ENCODE data around the gene ATP1A3.

ATP1A3 gene

DNA sequence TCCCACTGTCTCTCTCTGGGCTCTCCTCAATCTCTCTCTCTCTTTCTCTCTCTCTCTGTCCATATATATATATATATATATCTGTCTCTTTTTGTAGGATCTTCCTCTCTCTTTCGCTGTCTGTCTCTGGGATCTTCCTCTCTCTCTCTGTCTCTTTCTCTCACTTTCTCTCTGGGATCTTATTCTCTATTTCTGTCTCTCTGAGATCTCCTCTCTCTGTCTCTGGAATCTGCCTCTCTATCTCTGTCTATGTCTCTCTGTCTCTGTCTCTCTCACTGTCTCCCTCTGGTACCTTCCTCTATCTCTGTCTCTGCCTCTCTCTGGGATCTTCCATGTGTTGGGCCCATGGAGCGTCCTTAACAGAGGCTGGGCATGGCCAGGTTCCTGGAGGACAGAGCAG lies 3.4 kb downstream of the ATP1A3 start:
- DNase-seq (ENCODE audit: low read depth): no peak
- no peak overlapping the region for H3K4me3 ChIP-seq (ENCODE audit: low read depth, low read length)

DNA sequence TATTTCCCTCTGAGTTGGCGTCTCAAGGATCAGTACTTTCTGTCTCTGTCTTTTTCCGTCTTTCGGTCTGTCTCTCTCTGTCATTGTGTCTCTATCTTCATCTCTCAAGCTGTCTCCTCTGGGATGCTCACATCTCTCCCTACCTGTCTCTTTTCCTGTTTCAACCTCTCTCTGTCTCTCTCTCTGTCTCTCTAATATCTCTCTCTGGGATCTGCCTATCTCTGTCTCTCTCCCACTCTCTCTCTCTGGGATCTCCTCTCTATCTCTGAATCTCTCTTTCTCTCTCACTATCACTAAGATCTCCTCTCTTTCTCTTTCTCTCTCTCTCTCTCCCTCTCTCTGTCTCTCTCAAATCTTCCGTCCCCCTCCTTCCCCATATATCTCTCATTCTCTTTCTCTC lies 4.0 kb downstream of the ATP1A3 start:
- DNase-seq (ENCODE audit: low read depth): no peak
- no peak overlapping the region for H3K4me3 ChIP-seq (ENCODE audit: low read depth, low read length)

DNA sequence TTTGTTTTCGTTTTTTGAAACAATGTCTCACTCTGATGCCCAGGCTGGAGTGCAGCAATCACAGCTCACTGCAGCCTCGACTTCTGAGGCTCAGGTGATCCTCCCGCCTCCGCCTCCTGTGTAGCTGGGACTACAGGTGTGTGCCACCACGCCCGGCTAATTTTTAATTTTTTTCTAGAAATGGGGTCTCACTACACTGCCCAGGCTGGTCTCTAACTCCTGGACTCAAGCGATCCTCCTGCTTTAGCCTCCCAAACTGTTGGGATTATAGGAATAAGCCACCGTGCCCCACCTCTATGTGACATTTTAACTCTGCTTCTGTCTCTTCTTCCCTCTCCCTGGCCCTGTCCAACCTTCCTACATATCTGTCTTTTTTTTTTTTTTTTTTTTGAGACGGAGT lies 5.1 kb downstream of the ATP1A3 start:
- H3K4me3 ChIP-seq (ENCODE audit: low read depth, low read length): no peak overlapping the region
- no peak for DNase-seq (ENCODE audit: low read depth)

DNA sequence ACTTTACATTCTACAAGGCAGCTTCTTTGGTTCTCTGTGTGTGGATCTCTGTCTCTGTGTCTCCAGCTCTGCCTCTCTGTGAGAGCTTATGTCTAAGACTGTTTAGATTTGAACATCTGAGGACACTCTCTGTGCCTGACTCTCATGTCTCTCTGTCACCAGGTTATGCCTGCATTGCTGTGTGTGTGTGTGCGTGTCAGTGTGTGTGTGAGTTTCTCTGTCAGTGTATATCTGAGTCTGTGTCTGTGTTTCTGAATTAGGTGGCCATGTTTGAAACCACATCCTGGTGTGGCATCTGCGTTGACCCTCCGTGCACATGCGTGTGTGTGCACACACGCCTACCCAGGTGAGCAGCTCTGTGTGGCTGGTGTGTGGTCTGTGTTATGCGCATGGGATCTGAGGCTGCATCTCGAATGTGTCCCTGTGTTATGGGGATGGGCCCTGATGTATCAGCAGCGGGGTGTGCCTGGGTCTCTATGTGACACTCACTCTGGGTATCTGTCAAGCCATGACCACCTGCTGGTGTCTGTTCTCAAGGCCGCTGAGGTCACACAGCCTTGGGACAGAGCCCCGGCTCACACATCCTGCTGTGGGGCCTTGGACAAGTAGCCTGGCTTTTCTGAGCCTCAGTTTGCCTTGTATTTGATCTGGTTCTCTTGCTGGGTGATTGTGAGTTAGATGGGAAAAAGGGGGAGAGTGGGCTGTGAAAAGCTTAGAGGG lies 6.7 kb downstream of the ATP1A3 start:
- no peak overlapping the region for H3K4me3 ChIP-seq (ENCODE audit: low read depth, low read length)
- DNase-seq (ENCODE audit: low read depth): no peak

DNA sequence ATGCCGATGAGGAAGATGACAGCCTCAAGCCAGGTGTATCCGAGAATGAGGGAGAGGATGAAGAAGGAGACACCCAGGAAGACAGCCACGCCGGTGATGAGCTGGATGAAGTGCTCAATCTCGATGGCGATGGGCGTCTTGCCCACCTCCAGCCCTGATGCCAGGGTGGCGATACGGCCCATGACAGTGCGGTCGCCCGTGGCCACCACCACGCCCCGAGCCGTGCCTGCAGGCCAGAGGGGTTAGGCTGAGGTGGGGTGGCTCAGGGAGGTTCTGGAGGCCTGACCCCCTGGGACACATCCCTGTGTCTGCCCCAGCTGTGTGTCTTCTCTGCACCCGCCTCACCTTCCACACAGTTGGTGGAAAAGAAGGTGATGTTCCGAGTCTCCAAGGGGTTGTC lies 9.1 kb downstream of the ATP1A3 start:
- H3K4me3 ChIP-seq (ENCODE audit: low read depth, low read length): no peak overlapping the region
- DNase-seq (ENCODE audit: low read depth): no peak

DNA sequence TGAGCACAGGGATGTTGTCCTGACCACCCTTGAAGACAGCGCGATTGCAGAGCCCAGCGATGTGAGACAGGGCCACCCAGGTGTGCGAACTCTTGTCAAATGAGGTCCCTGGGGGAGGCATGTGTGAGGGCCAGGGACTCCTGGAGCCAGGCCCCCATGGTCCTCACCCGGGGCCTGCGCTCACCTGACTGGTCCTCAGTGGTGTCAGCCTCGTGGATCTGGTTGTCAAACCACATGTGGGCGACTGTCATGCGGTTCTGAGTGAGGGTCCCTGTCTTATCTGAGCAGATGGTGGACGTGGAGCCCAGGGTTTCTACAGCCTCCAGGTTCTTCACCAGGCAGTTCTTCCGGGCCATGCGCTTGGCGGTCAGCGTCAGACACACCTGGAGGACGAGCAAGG lies 12.3 kb downstream of the ATP1A3 start:
- no peak for DNase-seq (ENCODE audit: low read depth)

DNA sequence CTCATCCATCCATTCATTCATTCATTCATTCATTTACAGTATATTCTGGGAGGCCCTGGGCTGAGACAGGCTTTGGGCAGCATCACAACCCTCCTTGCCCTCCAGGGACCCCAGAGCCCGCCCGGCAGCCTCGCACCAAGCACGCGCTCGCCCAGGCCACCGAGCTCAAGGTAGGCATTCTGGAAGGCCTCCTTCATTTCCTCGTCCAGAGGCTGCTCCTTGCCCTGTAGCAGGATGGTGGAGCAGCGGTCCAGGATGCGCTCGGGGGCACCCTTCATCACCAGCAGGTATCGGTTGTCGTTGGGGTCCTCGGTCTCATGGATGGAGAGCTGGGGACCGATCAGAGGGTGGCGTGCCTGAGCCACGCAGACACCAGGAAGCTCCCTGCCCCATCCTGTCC lies 15.6 kb downstream of the ATP1A3 start:
- H3K4me3 ChIP-seq (ENCODE audit: low read depth, low read length): no peak overlapping the region
- DNase-seq (ENCODE audit: low read depth): no peak

More for the DNA sequence above, 12.3 kb downstream of the ATP1A3 start:
- no peak overlapping the region for H3K4me3 ChIP-seq (ENCODE audit: low read depth, low read length)

DNA sequence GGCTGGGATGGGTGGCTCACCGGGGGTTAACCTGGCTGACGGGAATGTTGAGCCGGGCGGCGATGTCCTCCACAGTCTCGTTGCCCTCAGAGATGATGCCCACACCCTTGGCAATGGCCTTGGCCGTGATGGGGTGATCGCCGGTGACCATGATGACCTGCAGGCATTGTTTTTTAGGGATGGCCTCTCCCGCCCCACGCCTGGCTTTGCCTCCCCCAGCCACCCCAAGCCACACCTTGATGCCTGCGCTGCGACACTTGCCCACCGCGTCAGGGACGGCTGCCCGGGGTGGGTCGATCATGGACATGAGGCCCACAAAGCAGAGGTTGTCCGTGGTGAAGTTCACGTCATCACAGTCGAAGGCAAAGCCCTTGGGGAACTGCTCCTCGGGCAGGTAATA lies 16.1 kb downstream of the ATP1A3 start:
- DNase-seq (ENCODE audit: low read depth): no peak
- no peak overlapping the region for H3K4me3 ChIP-seq (ENCODE audit: low read depth, low read length)

DNA sequence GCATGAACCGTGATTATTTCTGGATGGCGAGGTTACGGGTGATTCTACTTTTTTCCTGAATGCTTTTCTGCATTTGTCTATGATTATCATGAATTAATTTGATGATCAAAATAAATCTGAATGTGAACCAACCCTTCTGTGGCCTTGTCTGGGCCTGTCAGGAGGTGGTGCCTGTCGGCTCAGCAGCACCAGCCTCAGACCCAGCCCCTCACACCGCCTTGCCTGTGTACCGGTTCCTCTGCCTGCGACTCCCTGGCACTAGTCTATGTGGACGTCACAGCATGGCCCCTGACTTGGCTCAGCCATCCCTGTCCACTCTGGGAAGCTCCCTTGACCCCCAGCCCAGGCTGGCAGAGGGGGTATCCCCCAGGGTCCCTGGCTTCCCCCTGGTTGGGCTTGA lies 19.4 kb downstream of the ATP1A3 start:
- no peak overlapping the region for H3K4me3 ChIP-seq (ENCODE audit: low read depth, low read length)
- no peak for DNase-seq (ENCODE audit: low read depth)

DNA sequence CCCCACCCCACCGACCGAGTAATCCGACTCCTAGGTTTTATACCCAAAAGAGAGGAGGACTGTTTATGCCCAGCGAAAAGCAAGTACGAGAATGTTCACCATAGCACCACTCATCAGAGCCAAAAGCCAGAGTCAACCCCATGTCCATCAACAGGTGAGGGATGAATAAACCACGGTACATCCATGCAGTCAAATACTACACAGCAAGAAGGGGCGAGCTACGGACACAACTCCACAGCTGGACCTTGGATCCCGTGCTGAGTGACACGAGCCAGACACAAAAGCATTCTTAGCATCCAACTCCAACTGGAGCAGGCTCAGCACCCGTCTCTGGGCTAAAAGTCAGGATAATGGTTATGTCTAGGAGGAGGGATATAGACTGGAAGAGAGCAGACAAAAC lies 22.7 kb downstream of the ATP1A3 start:
- DNase-seq (ENCODE audit: low read depth): no peak

DNA sequence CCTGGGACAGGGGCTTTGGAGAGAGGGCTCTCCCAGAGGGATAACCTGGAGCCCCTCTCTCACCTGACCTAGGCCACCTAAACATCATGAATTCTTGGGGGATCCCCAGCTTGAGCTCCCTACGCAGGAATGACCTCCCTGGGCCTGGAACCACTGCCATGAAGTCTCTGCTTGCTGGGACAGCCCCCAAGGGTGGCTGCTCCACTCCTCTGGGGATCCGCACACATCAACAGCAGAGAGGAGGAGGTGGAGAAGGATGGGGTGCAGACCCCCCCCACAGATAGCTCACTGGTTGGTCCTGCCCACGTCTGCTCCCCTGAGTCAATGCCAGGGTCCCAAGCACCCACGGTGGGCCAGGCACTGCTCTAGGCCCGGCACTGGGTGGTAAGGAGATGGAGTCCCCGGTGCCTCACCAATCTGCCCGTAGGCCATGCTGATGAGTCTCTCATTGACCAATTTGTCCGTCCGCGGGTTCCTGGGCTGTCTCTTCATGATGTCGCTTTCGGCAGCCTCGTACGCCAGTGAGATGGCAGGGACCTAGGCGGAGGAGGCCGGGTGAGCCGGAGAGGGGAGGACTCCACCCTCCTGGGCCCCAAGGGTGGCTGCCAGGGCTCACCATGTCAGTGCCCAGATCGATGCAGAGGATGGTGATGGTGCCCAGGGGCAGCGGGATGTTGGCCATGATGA lies 24.1 kb downstream of the ATP1A3 start:
- DNase-seq (ENCODE audit: low read depth): no peak

More for the DNA sequence above, 22.7 kb downstream of the ATP1A3 start:
- no peak overlapping the region for H3K4me3 ChIP-seq (ENCODE audit: low read depth, low read length)

DNA sequence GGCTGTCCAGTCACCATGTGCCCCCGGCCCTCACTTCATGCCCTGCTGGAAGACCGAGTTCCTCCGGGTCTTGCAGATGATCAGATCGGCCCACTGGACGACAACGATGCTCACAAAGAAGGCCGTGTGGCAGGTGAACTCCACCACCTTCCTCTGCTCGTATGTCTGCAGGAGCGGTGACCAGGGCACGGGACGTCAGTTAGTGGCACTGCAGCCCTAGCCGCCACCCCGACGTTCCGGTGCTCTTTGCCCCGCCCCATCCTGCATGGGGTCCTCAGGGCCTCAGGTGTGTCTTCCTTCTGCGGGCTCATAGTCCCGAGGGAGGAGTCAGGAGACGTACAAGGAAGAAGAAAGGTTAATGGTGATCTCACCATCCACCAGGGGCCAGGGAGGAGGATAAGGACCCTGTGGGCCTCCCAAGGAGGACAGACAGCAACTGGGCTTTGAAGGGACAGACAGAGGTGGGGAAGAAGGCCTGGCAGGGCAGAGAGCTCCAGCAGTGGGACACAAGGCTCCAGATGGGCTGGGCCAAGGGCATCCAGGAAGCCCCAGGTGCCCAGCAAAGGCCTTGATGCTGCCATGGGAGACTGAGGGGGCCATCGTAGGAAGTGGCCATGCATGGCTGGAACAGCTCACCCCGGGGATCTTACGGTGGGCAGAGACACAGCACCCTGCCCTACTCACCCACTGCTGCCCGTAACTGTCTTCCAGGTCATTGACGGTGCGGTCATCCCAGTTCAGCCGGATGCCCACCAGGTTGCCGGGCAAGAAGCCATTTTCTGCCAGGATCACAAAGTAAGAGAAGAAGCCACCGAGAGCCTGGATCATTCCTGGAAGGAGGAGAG lies 25.1 kb downstream of the ATP1A3 start:
- no peak overlapping the region for H3K4me3 ChIP-seq (ENCODE audit: low read depth, low read length)
- no peak for DNase-seq (ENCODE audit: low read depth)

More for the DNA sequence above, 24.1 kb downstream of the ATP1A3 start:
- H3K4me3 ChIP-seq (ENCODE audit: low read depth, low read length): no peak overlapping the region

DNA sequence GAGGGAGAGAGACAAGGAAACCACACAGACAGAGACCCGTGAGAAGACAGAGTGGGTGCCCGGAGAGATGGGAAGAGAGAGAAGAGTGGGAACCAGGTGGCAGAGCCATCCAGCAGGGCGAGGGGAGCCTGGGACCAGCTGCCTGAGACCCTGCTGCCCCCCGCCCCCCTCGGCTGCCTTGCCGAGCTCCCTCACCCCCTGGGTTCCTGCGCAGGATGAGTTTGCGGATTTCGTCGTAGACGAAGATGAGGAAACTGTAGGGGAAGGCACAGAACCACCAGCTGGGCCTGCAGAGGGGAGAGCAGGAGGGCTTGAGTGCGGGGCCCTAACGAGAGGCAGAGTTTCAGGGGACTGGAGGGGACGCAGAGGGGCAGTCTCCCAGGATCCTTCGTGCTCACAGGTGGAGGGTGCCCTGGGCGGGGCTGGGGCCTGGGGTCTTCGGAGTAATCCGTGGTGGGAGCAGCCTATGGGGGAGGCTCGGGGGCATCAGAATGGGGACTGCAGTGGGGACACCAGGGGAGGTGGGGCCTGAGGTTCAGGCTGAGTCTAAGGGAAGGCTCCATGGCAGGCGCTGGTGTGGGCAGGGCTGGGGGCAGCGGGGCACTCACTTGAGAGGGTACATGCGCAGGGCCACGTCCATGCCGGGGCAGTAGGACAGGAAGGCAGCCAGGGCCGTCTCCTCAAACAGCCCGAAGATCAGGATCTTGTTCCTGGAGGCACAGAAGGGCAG lies 26.8 kb downstream of the ATP1A3 start:
- no peak for DNase-seq (ENCODE audit: low read depth)
- no peak overlapping the region for H3K4me3 ChIP-seq (ENCODE audit: low read depth, low read length)

DNA sequence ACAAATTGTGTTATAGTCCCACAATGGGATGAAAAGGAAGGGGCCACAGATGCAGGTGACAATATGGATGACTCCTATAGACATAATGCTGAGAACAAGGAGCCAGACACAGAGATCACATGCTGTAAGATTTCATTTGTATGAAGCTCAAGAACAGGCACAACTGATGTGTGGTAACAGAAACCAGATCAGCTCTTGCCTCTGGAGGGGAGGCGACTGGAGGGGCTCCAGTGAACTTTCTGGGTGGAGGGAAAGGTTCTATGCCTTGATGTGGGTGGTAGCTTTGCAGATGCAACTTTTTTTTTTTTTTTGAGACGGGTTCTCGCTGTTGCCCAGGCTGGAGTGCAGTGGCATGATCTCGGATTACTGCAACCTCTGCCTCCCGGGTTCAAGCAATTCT lies 28.9 kb downstream of the ATP1A3 start:
- H3K4me3 ChIP-seq (ENCODE audit: low read depth, low read length): no peak overlapping the region
- DNase-seq (ENCODE audit: low read depth): no peak

DNA sequence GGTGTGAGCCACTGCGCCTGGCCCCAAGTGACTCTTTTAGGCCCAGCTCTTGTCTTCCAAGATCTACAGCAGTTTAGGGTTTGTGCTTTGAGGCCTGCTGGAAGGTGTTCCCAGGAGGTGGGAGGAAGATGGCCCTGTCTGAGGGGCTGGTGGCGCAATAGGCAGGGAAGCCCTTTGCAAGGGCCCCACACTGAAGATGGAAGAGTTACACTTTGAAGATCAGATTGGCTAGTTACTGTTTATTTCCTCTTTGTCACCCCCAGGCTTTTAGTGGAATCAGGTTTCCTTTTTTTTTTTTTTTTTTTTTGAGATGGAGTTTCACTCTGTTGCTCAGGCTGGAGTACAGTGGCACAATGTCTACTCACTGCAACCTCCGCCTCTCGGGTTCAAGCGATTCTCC lies 33.1 kb downstream of the ATP1A3 start:
- no peak for DNase-seq (ENCODE audit: low read depth)
- no peak overlapping the region for H3K4me3 ChIP-seq (ENCODE audit: low read depth, low read length)

DNA sequence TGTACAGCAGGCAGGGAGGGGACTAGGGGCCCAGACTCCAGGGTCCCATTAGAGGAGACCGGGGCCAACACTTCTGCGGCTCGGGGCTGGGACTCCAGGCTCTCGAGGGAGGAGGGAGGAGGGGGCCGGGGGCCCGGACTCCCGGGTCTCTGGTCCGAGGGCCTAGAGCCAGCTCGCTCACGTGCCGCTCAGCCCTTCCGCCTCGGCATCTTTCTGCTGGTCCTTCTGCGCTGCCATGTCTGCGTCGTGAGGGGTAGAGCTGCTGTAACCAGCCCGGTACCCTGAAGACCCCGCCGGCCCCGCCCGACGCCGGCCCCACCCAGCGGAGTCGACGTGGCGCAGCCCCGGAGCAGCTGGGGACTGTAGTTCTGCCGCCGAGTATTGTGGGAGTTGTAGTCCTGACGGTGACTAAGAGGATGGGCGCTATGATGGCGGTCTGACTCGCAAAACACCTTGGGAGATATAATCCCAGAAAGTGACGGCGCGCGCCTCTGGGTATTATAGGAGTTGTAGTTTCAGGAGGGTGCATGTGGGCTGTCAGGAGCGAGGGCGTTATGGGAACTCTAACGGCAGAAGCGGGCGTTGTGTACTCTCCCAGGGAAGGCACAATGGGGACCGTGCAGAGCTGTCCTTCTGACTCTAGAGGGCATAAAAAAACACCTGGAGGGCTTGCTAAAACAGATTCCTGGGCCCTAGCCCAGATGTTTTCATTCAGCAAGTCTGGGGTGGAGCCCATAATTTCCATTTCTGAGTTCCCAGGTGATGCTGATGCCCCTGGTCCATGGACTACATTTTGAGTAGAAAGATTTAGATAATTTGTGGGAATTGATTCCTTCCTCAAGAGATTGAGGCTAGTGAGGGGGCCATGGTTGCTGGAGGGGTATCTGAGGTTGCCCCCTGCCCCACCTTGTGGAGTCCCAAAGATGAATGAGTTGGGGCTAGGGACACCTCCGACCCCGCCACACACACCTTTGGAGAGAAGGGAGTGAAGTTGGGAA lies 34.7 kb downstream of the ATP1A3 start, which contains the start of gene RABAC1:
Gene RABAC1, minus strand, starts transcription at position 266 of the 998 bp plus-strand sequence. Its CDS starts 29 bp downstream, at position 237.
- DNase-seq (ENCODE audit: low read depth): peak; percentile 75
- peak within 1 kb of the TSS; percentile 82 for H3K4me3 ChIP-seq (ENCODE audit: low read depth, low read length)

DNA sequence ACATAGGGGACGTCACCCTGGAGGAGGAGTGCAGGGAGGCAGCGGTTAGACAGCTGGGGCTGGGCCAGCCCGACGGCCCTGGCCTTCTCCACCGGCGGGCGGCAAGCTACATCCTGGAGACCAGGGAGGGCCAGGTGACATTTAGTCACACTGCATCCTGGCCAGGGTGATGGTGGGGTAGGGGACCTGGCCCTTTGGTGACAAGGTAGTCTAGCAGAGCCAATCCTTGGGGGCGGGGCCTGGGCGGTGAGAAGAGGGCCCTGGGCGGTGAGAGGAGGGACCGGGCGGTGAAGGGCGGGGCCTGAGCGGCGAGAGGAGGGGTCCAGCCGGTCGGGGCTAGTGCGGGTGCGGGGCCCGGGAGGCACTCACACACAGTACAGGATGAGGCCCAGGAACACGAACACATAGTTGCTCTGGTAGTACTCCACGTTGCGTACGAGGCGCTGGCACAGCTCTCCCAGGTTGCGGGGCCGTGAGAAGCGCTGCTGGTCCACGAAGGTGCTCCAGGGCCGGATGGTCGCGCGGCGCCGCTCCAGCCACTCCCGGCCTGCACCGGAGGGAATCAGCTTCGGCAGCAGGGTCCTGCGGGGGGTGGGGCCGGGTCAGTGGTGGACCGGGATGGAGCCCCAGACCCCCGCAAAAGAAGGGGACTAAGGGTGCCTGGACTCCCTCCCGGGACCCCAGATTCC lies 35.5 kb downstream of the ATP1A3 start:
- peak overlapping the region; percentile 82 for H3K4me3 ChIP-seq (ENCODE audit: low read depth, low read length)
- peak; percentile 36 for DNase-seq (ENCODE audit: low read depth)

DNA sequence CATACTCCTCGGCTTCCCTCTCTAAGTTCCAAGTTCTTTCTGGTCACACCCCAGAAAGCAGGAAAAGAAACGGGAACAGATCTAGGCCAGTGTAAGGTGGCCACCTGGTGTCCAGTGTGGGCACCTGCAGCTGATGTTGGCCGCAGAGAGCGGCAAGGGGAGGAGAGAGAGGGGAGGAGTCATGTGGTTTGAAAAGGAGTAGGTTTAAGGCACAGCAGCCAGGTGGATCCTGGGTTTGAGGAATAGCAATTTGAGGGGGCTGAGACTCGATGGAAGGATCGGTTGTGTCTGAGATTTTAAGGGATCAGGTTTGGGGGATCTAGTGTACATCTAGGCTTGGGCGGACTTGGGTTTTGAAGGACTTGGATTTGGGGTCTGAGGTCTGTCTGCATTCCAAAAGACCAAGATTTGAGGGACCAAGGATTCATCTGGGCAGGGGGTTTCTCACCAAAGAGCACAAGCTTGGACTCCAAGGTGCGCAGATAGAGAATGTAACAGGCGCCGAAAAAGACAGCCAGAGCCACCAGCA lies 36.1 kb downstream of the ATP1A3 start:
- peak; percentile 50 for DNase-seq (ENCODE audit: low read depth)
- H3K4me3 ChIP-seq (ENCODE audit: low read depth, low read length): peak overlapping the region; percentile 82
